Neural progenitor cell (in vitro differentiated cells): ENCODE data around the gene RNH1.

Experiments
- EZH2 ChIP-seq: fragments of 200-600 bp; sonication (generic); IDR thresholded peaks from 2 replicates; pipeline ENCODE4 v1.6.1; 2017; ENCODE audit warnings: antibody characterized with exemption, mild to moderate bottlenecking, moderate library complexity
- EZH2phosphoT487 ChIP-seq: fragments of 200-600 bp; sonication (generic); IDR thresholded peaks from 2 replicates; pipeline ENCODE4 v1.6.1; 2017; ENCODE audit warnings: antibody characterized with exemption
- TF ChIP-seq, protein P1 (sequence below): fragments of 200-600 bp; sonication (generic); IDR thresholded peaks from 2 replicates; pipeline ENCODE4 v1.5.1; 2017; ENCODE audit warnings: antibody characterized with exemption, mild to moderate bottlenecking

DNA sequence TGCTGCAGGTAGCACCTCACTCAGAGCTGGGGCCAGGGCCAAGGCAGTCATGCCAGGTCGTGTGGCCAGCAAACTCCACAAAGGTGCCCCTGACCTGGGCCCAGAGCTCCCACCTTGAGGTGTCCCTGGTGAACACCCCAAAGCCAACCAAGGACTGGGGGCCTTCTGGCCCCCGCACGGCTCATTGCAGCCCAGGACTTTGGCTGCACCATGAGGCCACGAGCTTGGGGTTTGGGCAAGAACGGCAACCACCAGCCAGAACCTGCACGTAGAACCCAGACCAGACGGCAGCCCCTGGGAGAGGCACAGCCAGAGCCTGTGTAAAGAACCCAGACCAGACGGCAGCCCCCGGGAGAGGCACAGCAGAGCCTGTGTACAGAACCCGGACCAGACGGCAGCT lies 38.1 kb upstream of the RNH1 start:
- TF ChIP-seq, protein P1, sequence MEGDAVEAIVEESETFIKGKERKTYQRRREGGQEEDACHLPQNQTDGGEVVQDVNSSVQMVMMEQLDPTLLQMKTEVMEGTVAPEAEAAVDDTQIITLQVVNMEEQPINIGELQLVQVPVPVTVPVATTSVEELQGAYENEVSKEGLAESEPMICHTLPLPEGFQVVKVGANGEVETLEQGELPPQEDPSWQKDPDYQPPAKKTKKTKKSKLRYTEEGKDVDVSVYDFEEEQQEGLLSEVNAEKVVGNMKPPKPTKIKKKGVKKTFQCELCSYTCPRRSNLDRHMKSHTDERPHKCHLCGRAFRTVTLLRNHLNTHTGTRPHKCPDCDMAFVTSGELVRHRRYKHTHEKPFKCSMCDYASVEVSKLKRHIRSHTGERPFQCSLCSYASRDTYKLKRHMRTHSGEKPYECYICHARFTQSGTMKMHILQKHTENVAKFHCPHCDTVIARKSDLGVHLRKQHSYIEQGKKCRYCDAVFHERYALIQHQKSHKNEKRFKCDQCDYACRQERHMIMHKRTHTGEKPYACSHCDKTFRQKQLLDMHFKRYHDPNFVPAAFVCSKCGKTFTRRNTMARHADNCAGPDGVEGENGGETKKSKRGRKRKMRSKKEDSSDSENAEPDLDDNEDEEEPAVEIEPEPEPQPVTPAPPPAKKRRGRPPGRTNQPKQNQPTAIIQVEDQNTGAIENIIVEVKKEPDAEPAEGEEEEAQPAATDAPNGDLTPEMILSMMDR, result no peak
- TF ChIP-seq EZH2, result no peak
- TF ChIP-seq EZH2phosphoT487, result no peak
